Measurements from ENCODE around the gene CHST11.
"Not testable (repeated sequence)": the region's sequence is repeated elsewhere in the genome, so short reads cannot be mapped to it uniquely, and the experiment has no call there.

Gene CHST11

DNA sequence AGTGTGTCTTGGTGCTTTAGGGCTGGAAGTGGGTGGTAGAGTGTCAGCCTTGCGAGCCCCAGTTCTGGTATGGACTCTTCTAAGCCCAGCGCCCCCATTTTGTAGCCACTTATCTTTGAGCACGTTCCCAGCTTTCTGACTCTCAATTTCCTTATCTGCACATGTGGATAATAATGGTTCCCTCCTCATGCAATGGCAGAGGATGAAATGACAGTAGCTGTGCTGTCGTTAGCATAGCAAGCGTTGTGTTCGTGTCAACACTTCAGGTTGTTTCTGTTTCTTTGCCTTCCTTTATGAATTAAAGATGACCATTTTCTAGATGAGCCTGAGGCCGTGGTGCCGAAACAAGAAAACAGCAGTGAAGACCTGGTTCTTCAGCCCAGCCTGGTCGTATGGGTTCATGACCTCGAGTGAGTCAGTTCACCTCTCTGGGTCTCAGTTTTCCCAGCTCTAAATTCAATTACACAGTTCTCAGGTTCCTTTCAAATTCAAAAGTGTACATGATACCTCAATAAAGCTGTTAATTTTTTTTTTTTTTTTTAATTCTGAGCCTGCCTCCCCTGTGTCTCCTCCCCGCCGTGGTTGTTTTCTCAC is 268.3 kb downstream of the CHST11 start:
- no peak for DNase-seq

DNA sequence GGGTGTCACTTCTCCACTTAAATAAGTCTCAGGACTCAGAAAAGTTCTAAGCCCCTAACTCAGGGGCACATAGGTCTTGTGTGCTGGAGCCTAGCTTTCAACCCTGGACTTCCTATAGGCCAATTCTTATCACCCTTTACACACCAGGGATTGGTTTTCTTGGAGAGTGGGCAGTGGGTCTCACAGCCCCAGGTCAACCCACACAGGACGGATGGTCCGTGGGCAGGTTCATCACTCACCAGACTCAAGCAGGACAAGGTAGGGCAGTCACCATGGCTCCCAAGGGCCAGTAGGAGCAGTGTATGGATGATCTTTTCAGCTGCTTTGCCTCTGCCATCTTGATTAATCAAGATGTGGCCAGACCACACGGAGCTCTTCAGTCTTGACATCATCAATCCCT is 268.9 kb downstream of the CHST11 start:
- DNase-seq, result no peak

DNA sequence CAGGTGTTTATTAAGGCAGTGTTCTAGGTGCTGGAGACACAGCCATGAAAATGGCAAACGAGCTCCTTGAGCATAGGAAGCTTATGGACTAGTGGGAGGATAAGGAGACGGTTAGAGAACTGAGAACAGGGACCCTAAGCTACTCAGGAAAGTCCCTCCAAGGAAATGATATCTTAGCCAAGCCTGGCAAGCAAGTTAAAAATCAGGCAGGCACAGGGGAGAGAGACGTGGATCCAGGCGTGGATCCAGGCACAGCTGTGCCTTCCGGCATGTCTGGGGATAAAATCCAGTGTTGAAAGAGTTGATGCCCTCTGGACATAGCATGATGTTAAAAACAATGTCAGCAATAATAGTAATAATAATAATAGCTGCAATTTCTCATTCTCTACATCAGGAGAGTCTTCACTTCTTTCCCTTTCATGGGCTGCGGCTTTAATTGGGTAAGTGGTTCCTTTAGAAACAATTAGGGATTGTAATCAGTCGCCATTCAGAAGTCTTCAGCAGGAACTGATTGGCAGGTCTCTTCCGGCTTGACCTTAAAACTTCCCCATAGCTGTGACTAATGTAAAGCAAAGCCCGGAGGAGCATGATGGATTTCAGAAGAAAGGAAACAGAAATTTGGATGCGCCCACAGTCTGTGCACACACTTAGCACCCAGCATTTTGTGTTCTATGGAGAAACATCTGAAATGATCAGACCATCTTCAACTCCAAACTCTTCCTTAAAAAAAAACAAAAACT is 271.1 kb downstream of the CHST11 start:
- DNase-seq, result no peak

DNA sequence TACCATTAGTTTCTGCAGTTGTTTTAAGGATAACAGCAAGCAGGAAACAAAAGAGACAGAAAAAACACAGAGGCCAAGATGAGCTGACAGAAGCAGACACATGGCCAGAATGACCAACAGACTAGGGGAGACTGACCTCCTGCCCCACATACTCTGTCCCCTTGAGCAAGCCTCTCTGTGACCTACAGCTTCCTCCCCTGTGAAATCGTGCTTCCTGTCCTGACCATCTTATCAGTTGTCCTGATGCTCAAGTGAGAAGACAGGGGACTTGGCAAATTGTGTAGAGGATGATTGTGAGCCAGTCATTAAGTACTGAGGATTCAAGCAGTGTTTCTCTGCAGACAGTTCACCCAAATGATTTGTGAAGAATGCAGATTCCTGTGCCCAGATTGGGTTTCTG is 272.3 kb downstream of the CHST11 start:
- no peak for DNase-seq

DNA sequence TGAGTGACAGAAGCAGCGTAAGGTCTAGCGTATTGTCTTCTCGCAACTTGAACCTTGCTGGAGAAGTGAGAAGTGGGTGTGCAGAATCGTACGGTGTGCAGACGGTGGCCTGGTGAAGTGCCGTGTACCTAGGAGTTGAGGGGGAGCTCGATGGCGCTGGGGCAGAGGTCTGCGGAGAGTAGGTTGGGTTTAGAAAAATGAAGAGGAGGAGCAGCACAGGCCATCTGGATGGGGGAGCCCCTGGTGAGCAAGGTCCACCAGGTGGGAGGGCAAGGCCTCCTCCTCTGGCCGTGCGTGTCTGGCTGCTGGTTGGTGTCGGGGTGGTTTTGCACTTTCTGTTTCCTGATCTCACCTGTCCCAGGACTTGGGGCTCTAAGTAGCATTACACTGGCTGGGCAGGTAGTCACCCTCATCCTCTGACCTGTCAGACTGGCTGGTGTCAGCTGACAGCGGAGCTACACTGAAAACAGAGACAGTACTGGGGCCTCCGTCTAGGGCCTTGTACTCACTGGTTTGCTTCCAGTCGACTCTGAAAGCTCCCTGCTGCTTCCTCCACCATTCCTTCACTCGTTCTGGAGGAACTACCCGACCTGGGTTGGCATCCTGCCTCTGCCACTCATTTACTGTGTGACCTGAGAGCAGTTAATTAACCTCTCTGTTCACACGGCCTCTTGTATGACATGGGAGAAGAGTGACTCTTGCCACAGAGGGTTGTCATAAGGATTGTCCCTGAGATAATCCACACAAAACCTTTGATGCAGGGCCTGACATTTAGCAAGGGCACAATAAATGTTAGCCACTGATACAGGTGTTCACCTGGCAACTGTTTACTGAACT is 273.1 kb downstream of the CHST11 start:
- DNase-seq, result no peak

DNA sequence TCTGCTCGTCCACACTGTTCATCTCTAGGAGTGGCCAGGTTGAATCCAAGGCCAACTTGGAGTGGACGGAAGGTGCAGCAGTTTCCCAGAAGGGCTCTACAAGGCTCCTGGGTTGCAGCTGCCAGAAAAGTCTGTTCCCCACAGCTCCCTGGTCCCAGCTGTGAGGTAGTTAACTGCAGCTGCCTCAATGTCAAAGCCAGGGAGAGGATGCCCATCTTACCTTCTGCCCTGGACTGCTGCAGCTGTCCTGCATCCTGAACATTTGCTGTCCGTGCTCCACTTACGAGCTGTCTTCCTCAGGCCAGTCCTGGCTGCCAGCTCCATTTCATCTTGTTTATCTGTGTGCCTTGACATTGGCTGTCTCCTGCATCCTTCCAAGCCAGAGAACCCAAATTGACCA is 274.0 kb downstream of the CHST11 start:
- DNase-seq, result no peak

DNA sequence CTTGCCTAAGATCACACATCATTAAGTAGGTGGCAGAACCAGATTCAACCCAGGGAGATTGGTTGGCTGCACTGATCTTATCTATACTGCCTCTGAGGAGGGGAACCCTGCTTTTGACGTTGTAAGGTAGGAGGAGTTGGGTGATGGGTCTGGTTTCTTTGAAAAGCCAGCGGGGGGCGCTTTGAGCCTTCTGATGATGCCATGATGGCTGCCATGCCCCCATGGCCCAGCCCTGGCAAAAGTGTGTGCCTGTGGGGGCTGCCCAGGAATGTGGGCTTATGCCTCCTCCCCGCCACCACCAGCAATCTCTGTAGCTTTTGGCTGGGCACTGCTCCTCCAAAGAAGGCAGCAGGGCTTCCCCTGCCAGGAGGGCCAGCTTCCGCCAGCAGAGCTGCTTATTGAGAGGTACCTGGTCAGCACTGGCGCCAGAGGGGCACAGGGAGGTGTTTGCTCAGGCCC is 277.0 kb downstream of the CHST11 start:
- DNase-seq, result no peak

DNA sequence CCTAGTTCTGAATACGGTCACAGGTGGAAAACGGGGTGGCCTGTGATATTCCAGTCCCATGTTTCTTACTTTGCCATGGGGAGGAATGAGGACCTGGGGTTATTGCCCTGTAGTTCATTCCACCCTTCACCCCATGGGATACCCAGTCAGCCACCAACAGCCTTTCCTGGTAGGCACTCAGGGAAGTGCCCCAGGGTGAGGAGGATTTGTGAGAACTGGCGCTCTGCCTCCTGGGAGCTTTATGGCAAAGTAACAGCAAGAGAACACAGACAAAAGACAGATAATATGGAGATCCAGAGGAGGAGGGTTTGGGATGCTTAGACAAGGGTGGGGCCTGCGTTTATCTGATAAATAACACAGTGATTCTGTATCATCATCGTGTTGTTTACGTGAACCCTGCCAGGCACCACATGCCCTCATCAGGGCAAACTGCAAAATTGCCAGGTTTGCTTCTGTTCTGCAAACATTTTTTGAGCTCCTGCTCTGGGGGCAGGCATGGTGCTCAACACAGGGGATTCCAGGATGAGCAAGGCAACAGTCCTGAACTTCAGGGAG is 277.9 kb downstream of the CHST11 start:
- DNase-seq, result no peak

DNA sequence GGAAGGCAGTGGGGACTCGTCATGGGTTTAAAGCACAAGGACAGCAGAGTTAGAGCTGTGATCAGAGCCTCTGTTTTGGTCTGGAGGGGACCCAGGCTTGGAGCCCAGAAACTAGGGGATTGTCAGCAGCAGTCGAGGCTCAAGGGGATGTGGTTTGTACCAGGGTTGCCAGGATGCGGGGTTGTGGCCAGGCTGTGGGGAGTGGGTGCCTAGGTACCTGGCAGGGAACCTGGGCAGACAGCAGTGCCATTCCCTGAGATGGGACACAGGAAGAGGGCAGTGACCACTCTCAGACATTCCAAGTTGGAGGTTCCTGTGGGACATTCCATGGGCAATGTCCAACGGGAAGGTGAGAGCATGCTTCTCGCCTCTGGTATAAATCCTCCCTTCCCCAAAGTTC is 279.1 kb downstream of the CHST11 start:
- DNase-seq, result no peak

DNA sequence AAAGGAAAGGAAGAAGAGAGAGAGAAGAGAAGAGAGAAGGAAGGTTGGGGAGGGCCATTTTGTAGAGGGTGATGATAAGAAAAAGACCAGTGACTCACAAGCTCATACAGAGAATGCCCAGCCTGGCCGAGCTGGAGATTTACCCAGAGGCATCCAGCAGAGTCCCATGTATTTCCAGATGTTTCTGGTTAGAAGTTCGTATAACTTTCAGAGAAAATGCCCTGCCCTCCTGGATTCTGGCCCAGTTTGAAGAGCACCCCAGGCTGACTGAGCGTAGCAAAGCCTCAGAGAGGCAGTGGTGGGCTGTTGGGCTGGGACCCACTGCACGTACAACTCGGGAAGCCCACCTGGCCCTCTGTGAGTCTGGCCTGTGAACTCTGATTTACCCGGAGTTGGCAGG is 279.6 kb downstream of the CHST11 start:
- DNase-seq, result no peak

DNA sequence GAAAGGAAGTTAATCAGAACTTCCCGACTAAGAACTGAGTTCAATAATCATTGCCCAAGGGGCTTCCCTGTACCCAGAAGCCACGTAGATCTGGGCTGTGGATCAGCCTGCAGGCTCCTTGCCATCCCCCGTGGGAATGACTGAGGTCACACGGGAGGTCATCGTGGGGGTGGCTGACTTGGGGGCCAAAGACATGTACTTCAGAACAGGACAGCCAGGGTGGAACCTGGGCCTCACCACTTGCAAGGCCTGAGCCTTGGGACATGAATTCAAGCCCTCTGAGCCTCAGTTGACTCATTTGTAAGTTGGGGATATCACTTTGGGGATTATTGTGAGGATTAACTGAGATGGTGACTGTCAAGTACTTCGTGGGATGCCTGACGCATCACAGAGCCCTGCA is 280.4 kb downstream of the CHST11 start:
- DNase-seq, result no peak

DNA sequence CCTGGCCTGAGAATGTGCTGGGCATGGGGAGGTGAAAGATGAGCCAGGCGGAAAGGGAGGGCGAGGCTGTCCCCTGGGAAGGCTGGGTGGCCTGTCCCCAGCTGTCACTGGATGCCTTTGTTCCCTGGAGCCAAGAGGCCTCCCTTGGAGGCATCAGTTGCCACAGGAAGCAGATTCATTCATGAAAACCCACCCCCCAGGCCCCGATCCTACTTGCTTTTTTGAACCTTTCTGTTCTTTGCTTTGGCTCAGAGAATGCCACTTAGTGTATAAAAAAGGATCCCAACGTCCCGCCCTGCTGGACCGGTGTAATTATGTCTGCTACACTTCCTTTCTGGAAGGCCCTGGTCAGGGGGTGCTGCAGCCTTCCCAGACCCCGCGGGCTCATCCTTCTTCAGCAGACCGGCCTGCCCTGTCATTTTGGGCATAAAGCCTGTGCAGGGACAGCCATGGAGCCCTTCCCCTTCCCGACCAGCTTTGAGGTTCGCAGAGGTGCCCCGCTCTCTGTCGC is 281.1 kb downstream of the CHST11 start:
- DNase-seq, result no peak

DNA sequence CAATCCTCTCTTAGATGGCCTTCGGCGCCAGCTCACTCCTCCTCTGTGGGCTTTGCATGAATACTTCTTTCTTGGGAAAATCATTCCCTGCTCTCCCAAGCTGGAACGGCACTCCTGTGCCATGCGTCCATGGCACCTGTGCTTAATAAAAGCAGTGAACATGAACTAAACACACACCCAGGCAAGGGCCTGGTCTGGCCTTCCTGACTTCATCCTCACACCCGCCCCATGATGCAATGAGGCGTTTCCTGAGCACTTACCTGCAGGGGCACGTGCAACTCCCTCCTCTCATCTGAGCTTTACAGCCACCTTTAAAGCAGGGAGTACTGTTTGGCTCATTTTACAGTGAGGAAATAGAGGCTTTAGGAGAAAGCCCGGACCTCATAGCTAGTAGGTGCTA is 281.6 kb downstream of the CHST11 start:
- no peak for DNase-seq

DNA sequence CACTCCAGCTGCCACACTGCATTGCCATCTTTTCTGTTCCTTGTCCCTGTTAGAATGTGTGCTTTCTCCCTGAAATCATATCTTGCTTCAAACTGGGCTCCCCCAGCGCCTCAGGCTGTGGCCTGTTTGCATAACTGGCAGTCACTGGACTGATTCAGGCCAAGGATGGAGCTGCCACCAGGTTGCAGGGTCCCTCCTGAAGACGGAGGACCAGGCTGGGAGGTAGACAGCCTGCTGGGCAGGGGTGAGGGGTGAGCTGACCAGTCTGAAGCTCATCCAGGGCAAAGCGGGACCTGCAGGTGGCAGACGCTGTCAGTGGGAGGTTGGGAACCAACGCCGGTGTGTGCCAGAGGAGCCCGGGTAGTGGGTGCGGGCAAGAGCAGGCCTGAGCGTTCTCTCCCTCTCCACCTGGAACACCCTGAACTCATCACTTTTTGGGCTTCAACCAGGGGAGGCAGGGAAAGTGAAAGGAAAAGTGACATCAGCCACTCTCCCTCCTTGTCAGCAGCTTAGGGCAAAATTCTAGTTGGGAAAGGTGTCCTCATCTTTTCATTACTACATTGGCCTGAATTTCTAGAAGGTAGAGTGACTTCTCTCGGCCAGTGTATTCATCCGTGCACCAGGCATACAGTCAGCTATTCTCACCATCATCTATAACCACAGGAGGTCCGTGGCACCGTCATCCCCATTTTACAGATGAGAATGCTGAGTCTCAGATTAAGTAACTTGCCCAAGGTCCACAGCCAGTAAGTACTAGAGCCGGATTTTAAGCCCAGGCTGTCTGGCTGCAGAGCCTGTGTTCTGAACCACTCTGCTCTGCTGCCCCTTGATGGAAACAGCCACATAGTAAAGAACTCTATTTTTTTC is 282.3 kb downstream of the CHST11 start:
- DNase-seq, result no peak

DNA sequence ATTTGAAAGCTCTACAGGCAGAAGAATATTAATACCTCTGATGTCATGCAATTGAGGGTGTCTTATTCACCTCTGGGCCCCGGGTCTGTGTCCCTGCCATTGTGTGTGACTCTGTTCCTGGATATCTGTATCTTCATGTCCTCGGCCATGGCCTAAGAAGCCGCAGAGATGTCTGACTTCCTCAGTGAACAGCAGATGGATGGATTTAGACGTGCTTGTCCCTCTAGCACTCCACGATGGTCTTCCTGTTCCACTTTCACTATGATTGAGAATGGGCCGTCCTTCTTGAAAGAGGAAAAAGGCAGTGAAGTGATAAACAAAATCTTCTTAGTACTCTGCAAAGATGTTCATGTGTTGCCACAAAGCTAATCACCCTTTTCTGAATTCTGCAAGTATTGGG is 283.9 kb downstream of the CHST11 start:
- DNase-seq, result no peak

DNA sequence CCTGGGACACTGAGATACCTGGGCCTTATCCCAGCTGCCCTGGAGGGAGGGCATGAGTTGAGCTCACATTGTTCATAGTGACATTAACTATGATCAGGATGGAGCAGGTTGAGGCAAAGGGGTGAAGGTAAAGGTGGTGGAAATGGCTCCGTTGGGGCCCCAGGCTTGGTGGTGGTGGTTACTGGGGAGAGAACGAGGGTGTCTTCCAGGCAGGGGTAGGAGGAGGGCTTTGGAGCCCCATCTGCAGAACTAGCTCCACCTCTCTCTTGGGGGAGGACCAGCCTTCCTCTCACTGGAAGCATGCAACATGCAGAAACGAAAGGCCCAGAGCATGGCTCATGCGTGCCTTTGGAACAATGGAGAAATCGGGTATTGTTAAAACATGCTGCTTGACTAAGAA is 284.3 kb downstream of the CHST11 start:
- no peak for DNase-seq

DNA sequence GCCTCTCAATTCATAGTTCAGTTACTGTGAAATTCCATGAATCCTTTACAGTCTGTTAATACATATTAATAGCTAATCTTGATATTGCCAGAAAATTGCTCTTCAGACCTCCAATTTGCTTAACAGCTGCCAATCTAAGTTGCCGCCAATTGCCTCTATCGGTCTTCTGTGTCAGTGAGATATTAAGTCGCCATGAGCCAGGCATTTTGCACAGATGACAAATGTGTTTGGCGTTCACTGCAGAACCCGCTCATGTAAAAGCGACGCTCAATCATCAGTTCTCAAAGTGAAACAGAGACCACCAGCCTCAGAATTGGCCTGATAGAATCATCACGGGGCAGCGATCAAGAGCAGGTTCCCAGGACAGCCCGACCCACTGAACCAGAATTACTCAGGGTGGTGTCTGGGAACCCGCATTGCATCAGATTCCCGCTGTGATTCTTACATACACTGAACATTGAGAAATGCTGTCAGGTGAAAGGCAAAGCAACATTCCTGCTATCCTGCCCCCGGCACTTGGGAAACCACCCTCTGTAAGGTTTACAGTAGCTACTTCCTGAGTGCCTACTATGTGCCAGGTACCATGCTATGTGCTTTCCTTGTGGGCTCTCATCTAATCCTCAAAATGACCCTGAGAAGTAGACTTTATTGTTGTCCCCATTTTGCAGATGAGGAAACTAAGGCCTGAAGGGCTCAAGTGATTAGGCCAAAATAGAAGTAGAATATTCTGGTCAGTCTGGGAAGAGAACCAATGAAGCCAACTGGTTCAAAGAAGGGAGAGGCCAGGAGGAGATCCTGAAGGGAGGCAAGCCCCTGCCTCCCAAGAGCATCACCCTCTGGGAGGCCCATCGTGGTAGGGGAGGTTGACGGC is 285.0 kb downstream of the CHST11 start:
- no peak for DNase-seq

DNA sequence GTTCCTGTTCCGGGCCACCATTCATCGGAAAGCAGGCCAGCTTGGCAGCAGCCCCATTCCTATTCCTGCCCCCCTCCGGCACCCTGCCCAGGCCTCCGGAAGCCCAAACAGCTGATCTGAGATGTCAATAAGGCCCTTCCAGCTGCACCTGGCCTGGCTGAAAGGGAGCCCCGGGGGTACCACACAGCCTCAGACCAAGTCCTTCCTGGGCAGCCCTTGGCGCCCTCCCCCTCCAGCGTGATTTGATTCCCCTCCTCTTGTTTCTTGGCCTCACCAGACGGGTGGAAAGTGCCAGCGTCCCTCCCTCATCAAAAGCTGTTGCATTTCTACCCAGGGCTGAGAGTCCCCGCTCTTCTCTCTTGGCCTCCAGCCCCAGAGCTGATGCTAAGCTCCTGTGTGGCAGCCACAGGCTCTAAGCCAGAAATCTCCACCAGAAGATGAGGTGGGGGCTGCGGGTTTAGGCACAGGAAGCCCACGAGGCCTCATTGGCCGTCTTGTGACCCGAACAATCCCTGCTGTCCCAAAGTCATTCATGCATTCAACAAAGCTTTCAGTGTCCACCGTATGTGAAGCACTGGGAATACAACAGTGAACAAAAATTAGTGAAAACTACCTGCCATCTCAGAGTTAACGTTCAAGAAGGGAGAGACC is 285.9 kb downstream of the CHST11 start:
- no peak for DNase-seq

DNA sequence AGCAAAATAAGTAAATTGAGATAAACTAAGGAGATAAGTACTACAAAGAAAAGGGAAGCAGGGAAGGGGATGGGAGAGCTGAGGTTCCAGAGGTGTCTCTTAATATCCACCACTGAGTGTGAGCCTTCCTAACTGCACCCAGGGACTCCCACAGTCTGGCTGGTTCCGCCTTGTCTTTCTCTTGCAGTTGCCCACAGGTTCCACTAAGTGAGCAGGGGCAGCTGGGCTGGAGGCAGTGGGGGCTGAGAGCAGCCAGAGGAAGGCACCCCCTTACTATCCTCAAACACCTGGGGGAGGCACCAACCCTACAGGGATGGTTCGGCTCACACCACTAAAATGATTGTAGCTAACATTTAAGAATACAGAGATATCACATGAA is 286.4 kb downstream of the CHST11 start:
- no peak for DNase-seq

DNA sequence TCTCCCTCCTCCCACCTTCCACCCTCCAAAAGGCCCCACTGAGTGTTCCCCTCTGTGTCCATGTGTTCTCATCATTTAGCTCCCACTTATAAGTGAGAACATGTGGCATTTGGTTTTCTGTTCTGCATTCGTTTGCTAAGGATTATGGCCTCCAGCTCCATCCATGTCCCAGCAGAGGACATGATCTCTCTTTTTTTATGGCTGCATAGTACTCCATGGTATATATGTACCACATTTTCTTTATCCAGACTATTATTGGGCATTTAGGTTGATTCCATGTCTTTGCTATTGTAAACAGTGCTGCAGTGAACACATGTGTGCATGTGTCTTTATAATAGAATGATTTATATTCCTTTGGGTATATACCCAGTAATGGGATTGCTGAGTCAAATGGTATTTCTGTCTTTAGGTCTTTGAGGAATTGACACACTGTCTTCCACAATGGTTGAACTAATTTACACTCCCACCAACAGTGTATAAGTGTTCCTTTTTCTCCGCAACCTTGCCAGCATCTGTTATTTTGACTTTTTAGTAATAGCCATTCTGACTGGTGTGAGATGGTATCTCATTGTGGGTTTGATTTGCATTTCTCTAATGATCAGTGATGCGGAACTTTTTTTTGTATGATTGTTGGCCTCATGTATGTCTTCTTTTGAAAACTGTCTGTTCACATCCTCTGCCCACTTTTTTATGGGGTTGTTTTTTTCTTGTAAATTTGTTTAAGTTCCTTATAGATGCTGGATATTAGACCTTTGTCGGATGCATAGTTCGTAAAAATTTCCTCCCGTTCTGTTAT is 287.2 kb downstream of the CHST11 start:
- not testable (repeated sequence) for DNase-seq

Measured in stimulated activated CD4-positive, alpha-beta T cell treated with anti-CD3 and anti-CD28 coated beads, Interleukin-4, amount 100 ng/mL, for 24 hours (primary cell).